GM12878 (cell line): ENCODE measurements around the gene LRRC61. TPM values are rescaled to one million over a fixed set of nuclear protein-coding genes. Genes with fewer than 3 reads are reported as not detected.

Experiments
- ASH2L ChIP-seq: fragments of 300-600, 200-600 bp; sonication (generic); IDR thresholded peaks from 2 replicates; pipeline ENCODE4 v1.6.1; 2017; ENCODE audit warnings: low read depth, mild to moderate bottlenecking, borderline replicate concordance
- BCL3 ChIP-seq: IDR thresholded peaks from 2 replicates; pipeline ENCODE4 v1.6.1; 2011; ENCODE audit warnings: borderline replicate concordance, low read depth, mild to moderate bottlenecking, moderate library complexity, low read length; ENCODE audit not compliant: insufficient read depth, poor library complexity, severe bottlenecking
- CBFB ChIP-seq: IDR thresholded peaks from 2 replicates; pipeline ENCODE4 v1.6.1; 2016; ENCODE audit warnings: antibody characterized with exemption, low read depth
- E2F4 ChIP-seq: IDR thresholded peaks from 2 replicates; pipeline ENCODE4 v1.6.1; 2012; ENCODE audit warnings: low read depth, low read length, improper control_type of control experiment
- ESRRA ChIP-seq: IDR thresholded peaks from 2 replicates; pipeline ENCODE4 v1.6.1; 2012; ENCODE audit warnings: mild to moderate bottlenecking, low read length, improper control_type of control experiment
- EZH2 ChIP-seq: IDR thresholded peaks from 2 replicates; pipeline ENCODE4 v1.6.1; 2012; ENCODE audit warnings: low read depth, mild to moderate bottlenecking, control low read depth, inconsistent platforms, low read length, borderline replicate concordance; ENCODE audit not compliant: control insufficient read depth
- HDAC6 ChIP-seq: fragments of 200-600 bp; sonication (generic); IDR thresholded peaks from one replicate; pipeline ENCODE4 v1.8.0; 2017; ENCODE audit warnings: antibody characterized with exemption; ENCODE audit not compliant: unreplicated experiment
- IRF3 ChIP-seq: fragments of 450-650 bp; IDR thresholded peaks from 2 replicates; pipeline ENCODE4 v1.6.1; 2014; ENCODE audit warnings: mild to moderate bottlenecking
- IRF4 ChIP-seq: IDR thresholded peaks from 2 replicates; pipeline ENCODE4 v1.6.1; 2011; ENCODE audit warnings: low read depth, low read length
- KAT2A ChIP-seq: conservative IDR thresholded peaks from 2 replicates; pipeline ENCODE4 v1.6.1; 2011; ENCODE audit warnings: low read depth, low read length; ENCODE audit not compliant: control insufficient read depth
- MTA3 ChIP-seq: IDR thresholded peaks from 2 replicates; pipeline ENCODE4 v1.6.1; 2012; ENCODE audit warnings: low read length, inconsistent platforms, borderline replicate concordance
- NKRF ChIP-seq: fragments of 450-650 bp; conservative IDR thresholded peaks from 2 replicates; pipeline ENCODE4 v1.6.1; 2017; ENCODE audit warnings: mild to moderate bottlenecking, moderate library complexity
- PML ChIP-seq: IDR thresholded peaks from 2 replicates; pipeline ENCODE4 v1.6.1; 2012; ENCODE audit warnings: low read length, inconsistent platforms
- RELA ChIP-seq: fragments of 450-650 bp; IDR thresholded peaks from 2 replicates; pipeline ENCODE4 v1.8.0; 2014; ENCODE audit warnings: borderline replicate concordance; ENCODE audit not compliant: partially characterized antibody
- SKIL ChIP-seq: fragments of 450-650 bp; IDR thresholded peaks from 2 replicates; pipeline ENCODE4 v1.6.1; 2017; ENCODE audit warnings: mild to moderate bottlenecking, low read depth, inconsistent platforms; ENCODE audit not compliant: poor library complexity, severe bottlenecking
- SMARCA5 ChIP-seq: fragments of 450-650 bp; IDR thresholded peaks from 2 replicates; pipeline ENCODE4 v1.6.1; 2017; ENCODE audit warnings: mild to moderate bottlenecking
- SREBF2 ChIP-seq: IDR thresholded peaks from 2 replicates; pipeline ENCODE4 v1.6.1; 2012; ENCODE audit warnings: mild to moderate bottlenecking, low read length
- TAF1 ChIP-seq: IDR thresholded peaks from 2 replicates; pipeline ENCODE4 v1.6.1; 2011; ENCODE audit warnings: mild to moderate bottlenecking, low read depth, low read length, borderline replicate concordance
- TARDBP ChIP-seq: IDR thresholded peaks from 2 replicates; pipeline ENCODE4 v1.6.1; 2016; ENCODE audit warnings: borderline replicate concordance
- TCF12 ChIP-seq: IDR thresholded peaks from 2 replicates; pipeline ENCODE4 v1.6.1; 2011; ENCODE audit warnings: low read depth, mild to moderate bottlenecking, low read length
- ZNF217 ChIP-seq: fragments of 450-650 bp; IDR thresholded peaks from 2 replicates; pipeline ENCODE4 v1.6.1; 2017; ENCODE audit warnings: antibody characterized with exemption, mild to moderate bottlenecking
- ZNF274 ChIP-seq: IDR thresholded peaks from one replicate; pipeline ENCODE4 v1.8.0; 2011; ENCODE audit not compliant: insufficient read length, insufficient read depth
- ZZZ3 ChIP-seq: IDR thresholded peaks from 2 replicates; pipeline ENCODE4 v1.6.1; 2011; ENCODE audit warnings: low read depth; ENCODE audit not compliant: control insufficient read depth, insufficient read length
- polyA plus RNA-seq, 11 experiments: library from polyadenylated mRNA; depleted of rRNA in 4 of 11; unstranded in 6 of 11; stranded (reverse) in 5 of 11; fragments of >200 nt; fragmentation: Nextera tagmentation in 4 of 11; fragmentation: Illumina TruSeq in 1 of 11; extraction: Ambion mirVana in 4 of 11; extraction: Trizol in 1 of 11; gene quantifications; 1 replicate in 1 of 11; 2 replicates in 10 of 11; pipeline versions ENCODE4 v1.2.1 to v1.2.3, GENCODE V29; 2011 to 2016; ENCODE audit warnings: inconsistent platforms in 2 of 11, missing spikeins in 2 of 11, low read depth in 1 of 11
- total RNA-seq, 4 experiments: library from RNA; depleted of rRNA in 3 of 4; stranded (reverse); fragments of >200 nt in 3 of 4; fragmentation: Illumina TruSeq in 1 of 4; extraction: Trizol in 1 of 4; gene quantifications; 2 replicates each; pipeline versions ENCODE4 v1.2.1 to v1.2.3, GENCODE V29; 2013 to 2021

LRRC61 gene
- total and polyA plus RNA-seq, 10 of the 15 experiments (the other 5 are each of a cell fraction or from before 2014, with no cell fraction given) = 1.4 to 54.2 (median 21.8) TPM

- TF ChIP-seq EZH2 = no peak
- TF ChIP-seq SKIL = no peak
- no peak for TF ChIP-seq PML
- TF ChIP-seq SMARCA5 = 0 out of 2 replicates have a peak, but pooled peaks have one; percentile 29
- no peak; the same call in 1 of the 2 replicates for TF ChIP-seq CBFB
- TF ChIP-seq ASH2L = no peak
- TF ChIP-seq TAF1 = peak; percentile 72; the same call in 1 of the 2 replicates
- TF ChIP-seq TARDBP = no peak
- TF ChIP-seq NKRF = peak; percentile 59; the same call in 1 of the 2 replicates
- 0 out of 2 replicates have a peak, but pooled peaks have one; percentile 19 for TF ChIP-seq ZNF217
- no peak for TF ChIP-seq SREBF2
- TF ChIP-seq MTA3 = peak; percentile 82; the same call in 1 of the 2 replicates
- TF ChIP-seq IRF3 = no peak
- no peak for TF ChIP-seq KAT2A
- TF ChIP-seq ZZZ3 = no peak
- TF ChIP-seq IRF4 = no peak
- no peak for TF ChIP-seq BCL3
- no peak for TF ChIP-seq ESRRA
- TF ChIP-seq HDAC6 = no peak
- no peak for TF ChIP-seq RELA
- peak; percentile 39 for TF ChIP-seq TCF12
- TF ChIP-seq E2F4 = 0 out of 2 replicates have a peak, but pooled peaks have one; percentile 22
- TF ChIP-seq ZNF274 = no peak
These were observed 45.1 kb downstream of the LRRC61 start, which contains the start of gene REPIN1 (continued) for GRCh38 chr7:150368096-150368883.
